ENCODE results near the gene SRL.
"Not testable (repeated sequence)": the region's sequence is repeated elsewhere in the genome, so short reads cannot be mapped to it uniquely, and the experiment has no call there.

Gene SRL

DNA sequence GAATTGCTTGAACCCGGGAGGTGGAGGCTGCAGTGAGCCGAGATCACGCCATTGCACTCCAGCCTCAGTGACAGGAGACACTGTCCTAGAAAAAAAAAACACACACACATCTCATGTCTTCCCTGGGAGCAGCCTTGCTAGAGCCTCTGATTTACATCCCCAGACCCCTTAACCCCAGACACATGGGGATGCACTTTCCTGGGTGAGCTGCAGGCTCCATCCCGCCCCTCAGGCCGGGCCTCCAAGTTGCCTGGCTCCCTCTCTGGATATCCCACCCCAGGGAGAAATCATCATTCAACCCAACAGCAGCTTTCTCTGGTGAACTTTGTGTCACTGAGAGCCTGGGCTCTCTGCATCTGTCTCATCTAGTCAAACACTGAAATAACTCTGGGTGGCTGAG lies 21.5 kb downstream of the SRL start:
- no peak for DNase-seq

DNA sequence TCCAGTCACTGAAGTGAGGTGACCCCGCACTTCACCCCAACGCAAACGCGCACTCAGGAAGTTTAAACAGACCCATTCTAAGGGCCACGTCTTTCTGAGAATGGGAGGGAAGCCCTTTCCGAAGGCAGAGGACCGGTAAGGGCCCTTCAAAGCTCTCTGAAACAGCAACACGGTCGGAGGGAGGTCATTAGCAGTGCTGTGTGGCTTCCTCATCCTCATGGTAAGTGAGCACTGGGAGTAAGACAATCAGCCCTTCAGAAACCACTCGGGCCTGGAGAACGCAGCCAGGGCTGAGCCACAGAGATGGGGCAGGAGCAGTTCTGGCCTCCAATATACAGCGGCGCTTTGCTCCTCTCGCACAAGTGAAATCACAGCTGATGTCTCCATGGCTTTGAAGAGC lies 23.7 kb downstream of the SRL start:
- no peak for DNase-seq

DNA sequence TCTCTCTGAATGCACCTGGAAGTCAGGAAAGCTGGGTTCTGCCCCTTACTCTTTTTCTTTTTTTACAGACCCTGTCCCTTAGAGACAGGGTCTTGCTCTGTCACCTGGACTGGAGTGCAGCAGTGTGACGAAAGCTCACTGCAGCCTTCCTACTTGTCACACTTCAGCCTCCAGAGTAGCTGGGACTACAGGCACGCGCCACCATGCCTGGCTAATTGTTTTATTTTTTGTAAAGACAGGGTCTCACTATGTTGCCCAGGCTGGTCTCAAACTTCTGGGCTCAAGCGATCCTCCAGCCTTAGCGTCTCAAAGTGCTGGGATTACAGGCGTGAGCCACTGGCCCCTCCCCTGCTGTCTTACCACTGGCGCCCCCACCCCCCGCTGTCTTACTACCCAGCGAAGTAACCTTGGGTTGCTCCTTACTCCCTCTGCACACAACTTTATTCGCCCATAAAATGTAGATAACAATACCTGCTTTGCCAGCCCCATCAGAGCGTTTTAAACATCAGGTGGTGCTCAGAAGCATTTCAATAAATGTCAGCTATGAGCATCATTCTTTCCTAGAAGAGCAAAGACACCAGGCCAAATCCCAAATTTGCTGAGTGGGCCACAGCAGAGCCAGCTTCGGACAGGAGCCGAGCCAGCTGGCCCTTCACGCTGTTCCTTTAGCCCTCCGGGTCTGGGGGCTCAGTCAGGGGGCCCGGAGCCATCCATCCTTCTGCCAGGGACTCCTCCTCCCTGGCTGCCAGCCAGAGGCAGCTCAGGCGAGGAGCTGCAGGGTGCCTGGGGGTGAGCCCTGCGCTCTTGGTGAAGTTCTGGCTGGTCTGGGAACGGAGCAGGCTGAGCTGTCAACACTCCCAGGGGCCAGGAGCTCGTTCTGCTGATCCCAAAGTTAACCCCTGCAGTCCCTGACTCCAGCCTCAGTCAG lies 24.4 kb downstream of the SRL start:
- DNase-seq, result no peak

DNA sequence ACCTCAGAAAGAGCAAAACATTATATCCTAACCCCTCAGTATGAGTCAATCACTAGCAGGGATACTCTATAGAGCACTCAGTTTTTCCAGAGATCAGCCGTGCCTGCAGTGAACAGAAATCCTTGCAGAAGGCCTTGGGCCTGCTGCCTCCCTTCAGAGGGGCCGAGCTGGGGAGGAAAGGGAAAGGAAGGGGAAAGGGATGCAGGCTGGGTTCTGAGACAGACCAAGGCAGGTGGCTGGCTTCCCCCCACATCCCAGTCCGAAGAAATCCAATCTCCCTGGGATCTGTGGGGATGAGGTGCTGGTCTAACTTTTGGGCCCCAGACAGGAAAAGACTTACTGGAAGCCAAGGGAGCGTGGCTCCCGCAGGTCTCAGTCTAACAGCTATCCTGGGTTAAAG lies 25.3 kb downstream of the SRL start:
- no peak for DNase-seq

DNA sequence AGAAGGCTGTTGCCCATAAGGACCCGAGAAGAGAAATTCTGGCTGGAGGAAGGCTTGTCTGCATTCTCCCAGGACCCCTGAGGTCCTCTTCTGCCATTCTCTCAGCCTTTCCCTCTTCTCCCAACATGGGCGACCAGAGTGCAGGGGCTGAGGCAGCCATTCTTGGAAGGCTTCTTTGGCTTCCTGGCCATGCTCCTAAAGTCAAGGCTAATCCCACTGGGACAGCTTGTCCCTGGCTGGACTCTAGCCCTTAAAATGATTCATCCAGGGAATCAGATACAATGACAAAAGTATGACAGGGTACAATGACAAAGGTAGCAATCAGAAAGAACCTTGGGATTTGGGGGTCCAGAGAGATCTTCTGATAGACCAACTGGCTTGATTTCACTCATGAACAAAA lies 26.8 kb downstream of the SRL start:
- DNase-seq, result no peak

DNA sequence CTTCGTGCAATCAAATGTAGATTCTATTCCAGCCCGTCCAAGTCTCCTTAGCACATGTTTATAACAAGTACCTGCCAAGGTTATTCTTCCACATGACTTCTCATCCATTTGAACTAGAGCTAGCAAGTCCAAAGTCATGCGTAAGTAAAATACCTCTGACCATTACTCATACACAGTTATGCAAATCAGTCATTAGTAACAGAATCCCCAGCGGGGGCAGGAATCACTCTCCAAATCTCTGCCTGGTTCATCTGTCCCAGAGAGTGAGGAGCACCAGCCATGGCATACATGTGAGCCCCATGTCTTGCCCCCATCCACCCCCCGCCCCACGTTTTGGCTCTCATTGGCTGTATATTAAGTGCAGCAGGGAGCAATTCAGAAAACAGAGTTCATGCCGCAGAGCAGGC lies 27.7 kb downstream of the SRL start:
- DNase-seq, result no peak

DNA sequence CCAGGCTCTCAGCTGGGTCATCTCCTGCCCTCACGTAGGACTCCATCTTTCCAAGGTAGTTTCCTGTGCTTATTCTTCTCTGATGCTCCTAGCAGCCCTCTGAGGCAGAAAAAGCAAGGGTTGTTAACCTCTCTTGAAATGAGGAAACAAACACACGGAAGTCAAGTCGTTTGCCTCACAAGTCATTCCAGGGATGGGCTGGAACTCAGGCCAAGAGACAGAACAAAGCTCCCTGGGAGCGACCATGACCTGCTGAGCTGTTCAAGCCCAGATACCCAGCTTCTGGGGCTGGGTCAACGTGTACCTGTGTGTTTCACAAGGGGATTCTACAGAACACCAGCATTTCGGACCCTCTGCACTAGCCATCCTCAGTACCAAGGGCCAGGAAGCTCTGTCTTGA lies 28.1 kb downstream of the SRL start:
- no peak for DNase-seq

DNA sequence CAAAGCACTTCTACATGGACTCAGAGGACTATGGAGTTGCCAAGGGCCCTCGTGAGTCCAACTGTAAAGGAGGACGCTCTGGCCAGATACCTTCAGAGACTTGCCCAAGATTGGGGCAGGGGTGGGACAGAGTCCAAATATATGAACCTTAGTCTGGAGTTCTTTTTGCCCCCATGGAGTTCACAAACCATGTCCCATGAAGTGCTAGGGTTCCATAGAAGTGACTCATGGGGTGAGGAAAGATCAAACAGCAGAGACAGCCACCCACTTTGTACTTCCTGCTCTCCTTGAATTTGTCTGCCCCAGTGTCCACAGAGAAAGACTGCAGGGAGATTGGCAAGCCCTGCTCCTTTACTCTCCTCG lies 29.0 kb downstream of the SRL start:
- DNase-seq, result no peak

DNA sequence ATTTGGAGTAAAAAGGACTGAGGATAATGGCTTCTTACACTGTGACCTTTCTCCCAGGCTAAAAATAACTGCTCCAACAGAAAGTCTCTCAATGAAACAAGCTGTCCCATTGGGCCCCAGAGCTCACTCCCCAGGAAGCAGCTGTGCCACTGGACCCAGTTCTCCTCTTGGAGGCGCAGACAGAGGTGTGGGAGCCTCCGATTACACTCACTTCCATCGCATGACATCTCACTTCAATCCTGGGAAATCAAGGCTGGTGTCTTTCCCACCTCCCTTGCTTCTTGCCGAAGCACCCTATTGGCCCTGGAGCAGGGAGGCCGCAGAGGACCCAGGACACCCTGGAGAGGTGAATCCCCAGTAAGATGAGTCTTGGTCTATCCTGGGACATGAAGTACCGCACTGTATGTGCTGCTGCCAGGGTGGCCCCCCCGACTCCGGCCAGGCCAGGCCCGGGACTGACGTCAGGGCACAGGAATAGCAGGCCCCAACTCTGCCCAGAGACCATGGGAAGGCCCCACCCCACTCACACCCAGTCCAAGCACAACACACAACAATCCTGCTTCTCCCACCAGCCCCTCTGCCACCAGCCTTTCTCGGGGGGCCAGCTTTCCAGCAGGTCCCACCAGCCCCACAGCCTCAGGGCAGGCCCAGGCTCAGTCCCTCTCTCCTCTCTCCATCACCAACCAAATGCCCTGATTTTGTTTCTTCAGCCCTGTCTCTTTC lies 29.5 kb downstream of the SRL start:
- DNase-seq, result no peak

DNA sequence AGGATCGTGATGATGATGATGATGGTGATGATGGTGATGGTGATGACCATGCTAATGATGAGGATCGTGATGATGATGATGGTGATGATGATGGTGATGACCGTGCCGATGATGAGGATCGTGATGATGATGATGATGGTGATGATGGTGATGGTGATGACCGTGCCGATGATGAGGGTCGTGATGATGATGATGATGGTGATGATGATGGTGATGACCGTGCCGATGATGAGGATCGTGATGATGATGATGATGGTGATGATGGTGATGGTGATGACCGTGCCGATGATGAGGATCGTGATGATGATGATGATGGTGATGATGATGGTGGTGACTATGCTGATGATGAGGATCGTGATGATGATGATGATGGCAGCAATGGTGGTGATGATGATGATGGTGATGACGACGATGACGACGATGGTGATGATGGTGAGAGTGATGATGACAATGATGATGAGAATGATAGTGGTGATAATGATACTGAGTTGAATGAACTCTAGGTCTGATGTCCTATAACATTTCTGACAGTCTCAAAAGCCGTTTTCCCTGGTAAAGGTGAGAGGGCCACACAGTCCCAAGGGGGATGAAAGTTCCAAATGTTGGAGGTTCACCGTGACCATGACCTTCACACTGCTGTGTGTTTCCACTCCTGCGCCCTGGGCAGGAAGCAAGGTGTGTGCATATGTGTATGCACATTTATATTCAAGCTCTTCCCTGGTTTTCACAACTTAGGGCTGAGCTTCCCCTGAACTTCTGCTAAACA lies 30.3 kb downstream of the SRL start:
- not testable (repeated sequence) for DNase-seq

DNA sequence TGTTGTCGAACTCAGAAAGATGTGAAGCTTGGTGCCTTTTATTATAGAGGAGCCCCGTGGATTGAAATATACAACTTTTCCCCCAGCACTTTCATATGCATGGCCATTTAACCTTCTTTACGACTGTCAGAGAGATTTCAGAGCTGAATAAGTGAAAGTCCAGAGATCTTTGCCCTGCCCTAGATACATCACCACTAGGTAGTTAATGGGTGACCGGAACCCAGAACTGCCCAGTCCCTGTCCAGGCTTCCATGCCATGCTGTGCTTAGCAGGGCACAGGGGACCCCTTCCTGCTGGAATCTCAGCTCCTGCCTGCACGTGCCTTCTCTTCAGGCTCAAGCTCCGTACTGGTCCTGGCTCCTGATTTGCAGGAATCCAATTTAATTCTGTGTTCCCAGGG lies 32.2 kb downstream of the SRL start:
- DNase-seq, result no peak

DNA sequence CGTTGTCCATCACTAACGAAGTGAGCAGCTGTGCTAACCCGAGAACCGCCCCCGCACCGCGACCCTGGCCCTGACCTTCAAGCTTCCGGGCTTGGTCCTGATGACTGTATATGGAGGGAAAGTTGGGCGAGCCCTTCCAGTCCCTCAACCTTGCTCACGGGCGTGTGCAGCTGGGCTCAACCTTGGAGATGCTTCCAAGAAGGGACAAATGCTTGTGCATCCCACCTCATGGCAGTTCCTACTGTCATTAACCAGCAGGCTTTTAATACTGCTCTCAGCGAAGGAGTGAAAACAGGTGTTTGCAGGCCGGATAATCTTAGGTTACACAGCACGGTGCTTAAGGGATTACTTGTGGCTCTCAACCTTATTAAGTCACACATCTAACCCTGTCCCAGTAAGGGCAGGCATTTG lies 33.5 kb downstream of the SRL start:
- DNase-seq, result no peak

DNA sequence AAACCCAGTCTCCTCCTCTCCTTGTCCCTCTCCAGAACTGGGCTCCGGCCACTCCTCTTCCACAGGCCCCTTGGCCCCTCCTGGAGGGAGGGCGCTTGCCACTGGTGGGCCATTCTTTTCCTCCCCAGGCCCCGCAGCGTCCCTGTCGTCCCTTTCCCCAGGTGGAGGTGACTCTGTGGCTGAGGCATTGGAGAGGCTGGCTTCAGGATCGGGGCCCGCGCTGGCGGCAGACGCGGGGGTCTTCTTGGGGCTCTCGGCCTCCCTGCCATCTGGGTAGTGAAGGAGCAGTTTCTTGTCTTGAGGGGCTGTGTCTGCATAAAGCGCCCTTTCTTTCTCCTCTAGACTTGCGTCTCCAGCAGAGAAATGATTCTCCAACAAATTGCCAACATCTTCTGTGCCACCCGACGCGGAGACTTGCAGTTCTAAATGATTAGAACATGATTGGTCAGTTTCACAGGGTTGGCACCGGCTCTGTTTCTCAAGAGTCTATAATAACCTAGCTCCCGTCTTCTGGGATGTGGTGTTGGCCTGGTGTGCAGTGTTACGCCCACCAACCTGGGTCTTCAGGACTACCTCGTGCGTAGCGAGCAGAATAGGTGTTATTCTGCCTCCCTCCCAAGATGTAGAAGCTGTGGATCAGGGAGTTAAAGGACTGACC lies 34.1 kb downstream of the SRL start:
- no peak for DNase-seq

DNA sequence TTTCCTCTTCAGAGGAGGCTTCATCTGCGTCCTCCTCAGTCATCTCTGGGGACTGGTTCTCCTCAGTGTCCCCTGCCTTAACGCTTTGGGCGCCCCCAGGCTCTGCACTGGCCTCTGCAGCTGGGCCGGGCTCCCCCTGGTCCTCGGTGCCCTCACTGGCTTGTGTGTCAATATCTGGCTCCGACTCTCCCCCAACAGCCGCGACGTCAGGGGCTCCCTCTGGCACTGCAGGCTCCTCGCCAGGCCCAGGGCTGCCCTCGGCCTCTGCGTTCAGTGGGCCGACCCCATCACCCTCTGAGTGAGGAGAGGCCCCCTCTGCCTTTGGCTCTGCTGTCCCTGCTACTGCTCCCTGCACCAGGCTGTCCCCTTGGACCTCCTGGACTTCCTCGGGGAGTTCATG lies 34.7 kb downstream of the SRL start:
- DNase-seq, result no peak

DNA sequence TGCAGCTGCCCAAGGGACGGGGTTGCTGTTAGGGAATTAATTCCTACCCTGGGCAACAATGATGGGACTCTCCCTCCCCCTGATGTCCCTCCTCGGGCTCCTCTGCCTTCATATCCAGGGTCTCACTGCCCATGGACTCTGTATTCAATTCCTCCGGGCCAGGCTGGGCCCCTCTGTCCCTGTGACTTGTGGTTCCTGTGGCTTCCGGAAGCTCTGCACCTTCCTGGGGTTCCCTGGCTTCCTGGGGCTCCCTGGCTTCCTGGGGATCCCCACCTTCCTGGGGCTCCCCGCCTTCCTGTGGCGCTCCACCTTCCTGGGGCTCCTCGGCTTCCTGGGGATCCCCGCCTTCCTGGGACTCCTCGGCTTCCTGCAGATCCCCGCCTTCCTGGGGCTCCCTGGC lies 35.2 kb downstream of the SRL start:
- DNase-seq, result no peak

DNA sequence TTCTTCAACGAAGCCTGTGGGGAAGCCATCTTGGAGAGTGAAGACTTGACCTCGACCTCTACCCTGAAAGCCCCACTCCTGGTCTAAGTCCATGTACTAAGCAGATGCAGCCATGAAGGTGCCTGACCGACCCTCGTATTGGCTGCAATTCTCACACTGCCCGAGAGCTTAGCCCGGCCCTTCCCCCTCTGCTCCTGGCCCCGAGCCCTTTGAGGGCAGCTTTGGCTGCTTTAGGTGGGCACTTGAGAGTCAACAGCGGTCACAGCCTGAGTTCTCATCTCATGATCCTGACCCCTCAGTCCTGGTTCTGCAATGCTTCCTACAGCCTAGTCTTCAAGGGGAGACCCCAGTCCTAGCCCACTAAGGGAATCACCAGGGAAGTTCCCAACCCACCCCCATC lies 35.9 kb downstream of the SRL start:
- DNase-seq, result no peak

DNA sequence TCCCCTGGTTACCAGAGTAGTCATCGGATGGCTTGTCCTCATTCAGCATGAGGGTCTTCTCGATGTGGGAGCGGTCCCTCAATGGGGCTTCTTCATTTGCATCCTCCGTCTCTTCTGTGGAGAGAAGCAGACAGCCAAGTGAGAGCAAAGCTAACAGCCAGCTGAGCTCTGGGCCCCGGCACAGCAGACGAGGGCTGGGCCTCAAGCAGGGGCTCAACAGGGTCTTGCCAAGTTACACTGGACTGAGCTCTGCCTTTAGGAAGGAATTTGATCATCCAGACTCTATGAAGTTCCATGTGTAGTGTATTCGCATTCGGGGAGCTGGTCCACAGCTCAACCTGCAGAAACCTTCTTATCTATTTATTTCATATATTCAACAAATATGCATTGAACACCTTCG lies 37.4 kb downstream of the SRL start:
- no peak for DNase-seq

DNA sequence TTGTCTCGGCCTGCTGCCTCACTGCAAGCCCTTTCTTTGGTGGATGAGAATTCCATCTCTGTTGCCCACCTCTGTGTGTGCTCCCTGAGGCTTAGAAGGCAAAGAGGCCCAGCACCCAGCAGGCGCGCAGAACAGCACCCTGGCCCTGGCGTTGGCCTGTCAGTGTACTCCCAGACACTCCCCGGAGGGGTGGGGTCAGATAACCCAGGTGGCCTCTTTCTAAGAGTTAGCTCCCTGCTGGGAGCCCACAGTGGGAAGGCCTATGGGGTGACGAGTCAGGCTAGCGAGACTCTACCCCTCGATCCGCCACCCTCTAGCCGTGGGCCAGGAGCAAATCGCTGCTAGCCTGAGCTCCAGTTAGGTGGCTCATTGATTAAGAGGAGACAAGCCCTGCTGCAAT lies 38.1 kb downstream of the SRL start:
- no peak for DNase-seq

DNA sequence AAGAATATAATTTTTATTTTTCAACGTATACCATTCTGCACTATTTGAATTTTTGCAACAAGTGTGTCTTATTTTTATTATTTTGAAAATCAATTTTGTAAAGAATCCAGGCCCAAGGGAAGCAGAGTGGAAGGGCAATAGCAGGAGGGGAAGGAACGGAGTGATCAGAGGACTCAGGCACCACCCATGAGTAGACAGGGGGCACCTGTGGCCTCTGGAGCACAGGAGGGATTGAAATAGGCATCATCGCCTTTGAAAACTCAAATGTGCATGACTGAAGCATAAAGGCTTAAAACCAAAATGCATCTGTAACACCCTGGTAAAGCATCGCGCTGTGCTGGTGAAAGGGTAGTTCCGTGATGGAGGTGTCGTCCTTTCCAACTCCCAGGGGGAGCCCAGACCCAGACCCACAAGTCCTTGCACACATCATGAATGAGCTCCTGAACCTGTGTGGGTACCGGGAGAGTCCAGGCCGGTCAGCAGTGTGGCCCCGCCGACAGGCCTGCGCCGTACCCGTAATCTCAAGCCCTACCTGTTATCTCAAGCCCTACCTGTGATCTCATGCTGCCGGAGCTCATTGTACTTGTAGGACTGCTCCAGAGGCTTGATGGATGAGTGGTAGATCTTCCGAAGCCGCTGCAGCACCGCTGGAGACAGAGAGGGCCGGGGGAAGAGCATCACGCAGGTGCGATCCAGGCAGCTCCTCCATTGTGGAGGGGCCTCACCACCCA lies 39.1 kb downstream of the SRL start:
- DNase-seq, result no peak

DNA sequence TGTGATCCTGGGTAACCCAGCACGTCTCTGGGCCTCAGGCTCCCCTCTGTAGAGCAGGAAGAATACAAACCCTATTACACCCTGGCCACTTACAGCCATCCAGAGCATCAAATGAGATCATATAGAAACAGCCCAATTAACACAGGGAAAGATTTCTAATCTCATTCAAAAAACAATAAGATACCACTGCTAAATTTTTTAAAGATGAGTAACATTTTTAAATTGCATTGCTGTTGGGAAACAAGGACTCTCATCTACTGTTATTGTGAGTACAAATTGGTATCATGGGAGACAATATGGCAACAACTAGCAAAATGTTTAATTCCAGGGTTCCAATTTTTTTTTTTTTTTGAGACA lies 41.1 kb downstream of the SRL start:
- no peak for DNase-seq

DNA sequence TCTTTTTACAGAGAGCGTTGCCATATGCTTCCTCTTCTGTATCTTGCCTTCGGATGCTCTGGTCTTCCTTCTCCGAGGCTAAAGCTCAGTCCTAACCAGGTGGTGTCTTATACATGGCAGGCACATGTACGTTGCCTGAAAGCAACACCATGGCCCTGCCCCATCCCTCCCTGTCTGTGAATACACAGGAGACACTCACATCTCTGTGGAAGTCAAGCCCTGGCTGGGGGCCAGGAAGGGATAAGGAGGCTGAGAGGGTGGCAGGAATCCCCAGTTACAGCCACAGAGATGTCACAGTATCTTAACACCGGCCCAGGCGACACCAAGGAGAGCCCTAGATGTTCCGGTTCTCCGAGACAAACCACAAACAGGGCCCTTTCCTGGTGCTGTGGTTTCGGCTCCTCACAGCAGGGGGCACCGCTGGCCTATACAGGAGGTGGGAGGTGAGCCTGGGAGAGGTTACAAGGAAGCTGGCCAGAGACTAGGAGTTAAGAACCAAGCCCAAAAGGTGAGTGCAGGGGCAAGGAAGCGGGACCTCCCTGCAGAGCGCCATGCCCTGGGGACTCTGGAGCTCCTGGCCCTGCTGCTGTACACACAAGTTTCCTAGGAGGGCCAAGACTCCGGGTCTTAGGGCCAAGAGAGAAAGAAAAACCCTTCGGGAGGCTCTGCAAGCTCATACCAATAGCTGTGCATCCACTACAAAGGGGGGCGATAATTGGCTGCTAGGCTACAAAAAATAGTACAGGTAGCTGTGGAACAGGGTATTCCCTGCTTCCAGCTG lies 41.7 kb downstream of the SRL start:
- DNase-seq, result no peak

DNA sequence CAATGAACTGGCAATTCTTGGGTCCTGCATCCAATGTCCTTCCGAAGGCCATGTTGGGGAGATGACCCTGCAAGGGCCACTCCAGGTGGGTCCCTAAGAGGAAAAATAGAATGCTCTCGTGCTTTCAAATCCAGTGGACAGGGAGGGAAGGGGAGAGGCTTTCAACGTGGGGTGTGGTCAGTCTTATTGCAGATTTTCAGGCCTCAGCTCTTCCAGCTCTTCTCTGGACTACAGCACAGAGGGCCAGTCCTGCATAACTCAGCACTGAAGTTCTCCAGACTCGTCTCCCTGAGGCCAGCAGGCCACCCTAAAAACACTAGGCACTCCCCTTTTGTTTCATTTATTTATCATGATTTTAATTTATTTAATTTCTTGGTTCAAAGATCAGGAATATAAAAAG lies 43.1 kb downstream of the SRL start:
- no peak for DNase-seq

Measured in NCI-H2171 (cell line).